OCI-LY3 (cell line): ENCODE data around the gene EWSR1.

Source experiments
- H2AFZ ChIP-seq: fragments of 200-600, 300-600 bp; shearing (Covaris generic); 2 replicates; pipeline ENCODE4 v1.6.0; 2014; ENCODE audit warnings: antibody characterized with exemption, low read depth, low read length
- H3K27ac ChIP-seq: fragments of 200-600, 300-600 bp; sonication (generic); 2 replicates; pipeline ENCODE4 v1.5.1; 2014; ENCODE audit warnings: mild to moderate bottlenecking, low read length, moderate library complexity, mixed read lengths
- H3K27me3 ChIP-seq: fragments of 200-600, 300-600 bp; sonication (generic); 2 replicates; pipeline ENCODE4 v1.6.1; 2014; ENCODE audit warnings: low read depth, low read length, mixed read lengths
- H3K36me3 ChIP-seq: fragments of 200-600, 300-600 bp; sonication (generic); replicated peaks from 2 replicates; pipeline ENCODE3; 2014; ENCODE audit warnings: low read depth, low read length, mixed read lengths
- H3K4me1 ChIP-seq: fragments of 300-600, 200-600 bp; sonication (generic); 2 replicates; pipeline ENCODE4 v1.6.1; 2014; ENCODE audit warnings: low read length, mixed read lengths
- H3K4me2 ChIP-seq: fragments of 200-600, 300-600 bp; sonication (generic); 2 replicates; pipeline ENCODE4 v1.6.1; 2014; ENCODE audit warnings: low read length, mixed read lengths
- H3K4me3 ChIP-seq: fragments of 300-600, 200-600 bp; sonication (generic); 2 replicates; pipeline ENCODE4 v1.5.1; 2014; ENCODE audit warnings: antibody characterized with exemption, mild to moderate bottlenecking, low read length, moderate library complexity
- H3K79me2 ChIP-seq: fragments of 300-600, 200-600 bp; shearing (Covaris generic); 2 replicates; pipeline ENCODE4 v1.6.1; 2014; ENCODE audit warnings: mild to moderate bottlenecking, low read length, mixed read lengths
- H3K9ac ChIP-seq: fragments of 300-600, 200-600 bp; shearing (Covaris generic); 2 replicates; pipeline ENCODE4 v1.6.0; 2014; ENCODE audit warnings: mild to moderate bottlenecking, low read length, moderate library complexity
- H3K9me3 ChIP-seq: fragments of 200-600, 300-600 bp; shearing (Covaris generic); 2 replicates; pipeline ENCODE4 v1.6.1; 2014; ENCODE audit warnings: low read length, mixed read lengths; ENCODE audit not compliant: insufficient read depth
- H4K20me1 ChIP-seq: fragments of 200-600, 300-600 bp; sonication (generic); 2 replicates; pipeline ENCODE4 v1.6.1; 2016; ENCODE audit warnings: low read length, mixed read lengths; ENCODE audit not compliant: insufficient read depth
- EZH2phosphoT487 ChIP-seq: fragments of 200-600 bp; shearing (Covaris generic); IDR thresholded peaks from 2 replicates; pipeline ENCODE4 v1.6.1; 2018; ENCODE audit warnings: antibody characterized with exemption, mixed run types, low read depth
- TF ChIP-seq, protein P1 (sequence below): fragments of 200-600, 300-600 bp; sonication (generic); IDR thresholded peaks from 2 replicates; pipeline ENCODE4 v1.5.1; 2014; ENCODE audit warnings: antibody characterized with exemption, low read length, low read depth

EWSR1 gene

DNA sequence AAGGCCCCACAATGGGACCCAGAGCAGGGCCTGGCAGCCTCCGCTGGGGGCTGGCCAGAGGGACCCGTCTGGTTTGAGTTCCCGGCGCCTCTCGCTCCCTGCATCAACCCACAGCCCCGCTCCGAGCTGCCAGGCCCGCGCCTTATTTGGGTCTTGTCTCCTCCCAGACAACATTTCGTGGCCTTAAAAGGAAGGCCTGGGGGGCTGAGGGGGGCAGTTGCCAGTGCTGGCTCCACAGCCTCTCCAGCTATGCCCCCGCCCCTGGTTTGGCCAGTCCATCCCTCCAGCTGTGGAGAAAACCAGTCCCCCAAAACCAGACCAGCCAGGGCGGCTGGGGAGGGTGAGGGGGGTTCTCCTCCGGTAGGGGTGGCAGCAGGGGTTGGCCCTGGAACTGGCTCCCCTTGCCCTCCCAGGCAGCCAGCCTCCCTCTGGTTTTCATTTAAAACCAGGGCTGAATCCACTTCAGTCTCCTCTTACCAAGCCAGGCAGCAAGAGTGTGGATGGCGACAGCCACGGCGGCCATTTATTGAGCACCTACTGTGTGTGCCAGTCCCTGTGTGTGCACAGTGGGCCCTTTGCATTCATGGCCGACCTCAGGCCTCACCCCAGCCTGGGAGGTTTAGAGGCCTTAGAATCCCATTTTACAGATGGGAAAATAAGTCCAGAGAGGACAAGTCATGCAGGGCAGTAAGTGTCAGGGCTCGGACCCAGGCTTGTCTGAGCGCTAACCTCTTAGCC is 43.8 kb upstream of the EWSR1 start:
- Histone ChIP-seq H4K20me1 (no peaks in the 10 kb centered on the region), H3K36me3 (no peaks in the 10 kb centered on the region)
- TF ChIP-seq, protein P1, sequence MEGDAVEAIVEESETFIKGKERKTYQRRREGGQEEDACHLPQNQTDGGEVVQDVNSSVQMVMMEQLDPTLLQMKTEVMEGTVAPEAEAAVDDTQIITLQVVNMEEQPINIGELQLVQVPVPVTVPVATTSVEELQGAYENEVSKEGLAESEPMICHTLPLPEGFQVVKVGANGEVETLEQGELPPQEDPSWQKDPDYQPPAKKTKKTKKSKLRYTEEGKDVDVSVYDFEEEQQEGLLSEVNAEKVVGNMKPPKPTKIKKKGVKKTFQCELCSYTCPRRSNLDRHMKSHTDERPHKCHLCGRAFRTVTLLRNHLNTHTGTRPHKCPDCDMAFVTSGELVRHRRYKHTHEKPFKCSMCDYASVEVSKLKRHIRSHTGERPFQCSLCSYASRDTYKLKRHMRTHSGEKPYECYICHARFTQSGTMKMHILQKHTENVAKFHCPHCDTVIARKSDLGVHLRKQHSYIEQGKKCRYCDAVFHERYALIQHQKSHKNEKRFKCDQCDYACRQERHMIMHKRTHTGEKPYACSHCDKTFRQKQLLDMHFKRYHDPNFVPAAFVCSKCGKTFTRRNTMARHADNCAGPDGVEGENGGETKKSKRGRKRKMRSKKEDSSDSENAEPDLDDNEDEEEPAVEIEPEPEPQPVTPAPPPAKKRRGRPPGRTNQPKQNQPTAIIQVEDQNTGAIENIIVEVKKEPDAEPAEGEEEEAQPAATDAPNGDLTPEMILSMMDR: no peak
- TF ChIP-seq EZH2phosphoT487: no peak

GRCh38 chr22:29224859-29225410 is 43.1 kb upstream of the EWSR1 start:
- TF ChIP-seq, protein P1: no peak
- TF ChIP-seq EZH2phosphoT487: no peak
- Histone ChIP-seq H3K9ac (no peak overlapping the region), H2AFZ (no peak overlapping the region), H3K79me2 (no peaks in the 10 kb centered on the region), H3K4me2 (no peak overlapping the region), H3K27me3 (peaks cover 4% of the 10 kb centered on the region; the same call in 1 of the 2 replicates), H3K27ac (no peak overlapping the region), H3K4me3 (no peak overlapping the region), H3K4me1 (no peaks in the 10 kb centered on the region), H4K20me1 (no peaks in the 10 kb centered on the region), H3K9me3 (no peaks in the 10 kb centered on the region), H3K36me3 (no peaks in the 10 kb centered on the region)

More for the DNA sequence above, 43.8 kb upstream of the EWSR1 start:
- no peak overlapping the region for H3K27ac ChIP-seq
- no peaks in the 10 kb centered on the region for H3K79me2 ChIP-seq
- no peak overlapping the region for H3K4me2 ChIP-seq
- H3K4me3 ChIP-seq: no peak overlapping the region
- peaks cover 4% of the 10 kb centered on the region; the same call in 1 of the 2 replicates for H3K27me3 ChIP-seq
- no peaks in the 10 kb centered on the region for H3K4me1 ChIP-seq
- no peaks in the 10 kb centered on the region for H3K9me3 ChIP-seq
- H3K9ac ChIP-seq: no peak overlapping the region
- no peak overlapping the region for H2AFZ ChIP-seq

DNA sequence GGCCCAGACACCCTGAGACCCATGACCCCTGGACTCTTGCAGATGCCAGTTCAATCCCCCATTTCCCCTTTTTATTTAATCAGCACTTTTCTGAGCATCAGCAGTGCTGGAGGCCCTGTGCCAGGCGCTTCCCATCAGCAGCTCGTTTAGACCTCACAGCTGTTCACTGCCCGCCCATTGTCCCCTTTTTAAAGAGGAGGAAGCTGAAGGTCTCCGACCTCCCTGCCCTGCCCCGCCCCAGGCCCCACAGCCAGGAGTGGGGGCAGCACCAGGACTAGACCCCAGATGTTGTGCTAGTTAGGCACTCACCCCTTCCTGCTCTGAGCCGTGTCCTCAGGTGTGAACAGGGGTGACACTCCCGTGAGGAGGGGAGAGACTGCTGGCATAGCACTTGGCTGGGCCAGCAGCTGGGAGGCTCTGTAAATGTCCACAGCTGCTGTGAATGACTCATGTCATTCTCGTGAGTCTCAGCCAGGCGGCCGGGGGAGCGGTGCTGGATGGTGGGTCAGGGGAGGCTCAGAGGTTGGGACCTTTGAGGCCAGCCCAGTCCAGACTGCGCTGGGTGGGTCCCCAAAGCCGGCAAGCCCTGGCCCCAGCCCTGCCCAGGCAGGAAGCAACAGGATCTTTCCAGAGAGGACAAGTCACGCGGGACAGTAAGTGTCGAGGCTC is 42.5 kb upstream of the EWSR1 start:
- no peaks in the 10 kb centered on the region for H4K20me1 ChIP-seq
- H3K4me3 ChIP-seq: no peak overlapping the region
- no peaks in the 10 kb centered on the region for H3K9me3 ChIP-seq
- no peak overlapping the region for H2AFZ ChIP-seq
- TF ChIP-seq, protein P1: no peak
- no peak for TF ChIP-seq EZH2phosphoT487
- no peaks in the 10 kb centered on the region for H3K4me1 ChIP-seq
- no peak overlapping the region for H3K27ac ChIP-seq
- H3K79me2 ChIP-seq: no peaks in the 10 kb centered on the region
- no peaks in the 10 kb centered on the region; the same call in 1 of the 2 replicates for H3K27me3 ChIP-seq
- H3K9ac ChIP-seq: no peak overlapping the region
- H3K4me2 ChIP-seq: no peak overlapping the region
- no peaks in the 10 kb centered on the region for H3K36me3 ChIP-seq

DNA sequence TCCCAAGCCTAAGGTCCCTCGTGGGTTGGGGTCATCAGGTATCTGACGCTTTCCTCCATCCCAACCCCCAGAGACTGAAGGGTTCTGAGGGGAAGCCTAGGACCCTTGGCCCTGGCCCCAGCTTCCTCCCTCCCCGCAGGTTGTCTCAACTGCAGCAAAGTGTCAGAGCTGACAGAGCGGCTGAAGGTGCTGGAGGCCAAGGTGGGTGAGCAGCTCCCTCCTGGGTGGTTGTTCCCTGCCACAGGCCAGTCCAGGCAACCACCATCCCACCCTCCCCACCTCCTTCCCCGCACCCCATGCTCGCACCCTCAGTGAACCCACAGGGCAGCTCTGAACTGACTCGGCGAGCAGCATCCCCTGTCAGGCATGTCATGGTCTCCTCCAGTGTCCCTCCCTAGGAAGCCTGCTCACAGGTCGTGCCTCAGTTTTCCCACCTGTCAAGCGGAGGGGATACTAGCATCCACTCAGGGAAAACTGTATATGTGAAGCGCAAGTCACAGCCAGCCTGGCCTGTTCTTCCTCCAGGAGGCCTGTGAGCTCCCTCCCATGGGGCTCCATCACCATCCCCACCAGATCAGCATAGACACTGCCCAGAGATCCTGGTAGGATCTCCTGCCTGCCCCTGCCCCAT is 41.6 kb upstream of the EWSR1 start:
- Histone ChIP-seq H3K9me3 (no peaks in the 10 kb centered on the region), H3K36me3 (no peaks in the 10 kb centered on the region), H3K4me3 (no peak overlapping the region), H3K27me3 (no peaks in the 10 kb centered on the region; the same call in 1 of the 2 replicates), H3K4me1 (no peaks in the 10 kb centered on the region), H3K9ac (no peak overlapping the region), H3K4me2 (no peak overlapping the region), H2AFZ (no peak overlapping the region), H3K27ac (no peak overlapping the region), H4K20me1 (no peaks in the 10 kb centered on the region), H3K79me2 (no peaks in the 10 kb centered on the region)
- TF ChIP-seq, protein P1: no peak
